Measurements from ENCODE around the gene PPP1R3F.

PPP1R3F gene

GRCh38 chrX:49286581-49286980 lies 17.0 kb downstream of the PPP1R3F start:
- no peak overlapping the region for H3K4me3 ChIP-seq (ENCODE audit: low read depth, low read length, poor library complexity, severe bottlenecking)
- no peaks in the 10 kb centered on the region for H3K9me3 ChIP-seq (ENCODE audit: low read length)
- no peaks in the 10 kb centered on the region for H3K79me2 ChIP-seq (ENCODE audit: insufficient read depth, low read length)

GRCh38 chrX:49287665-49288064 lies 18.1 kb downstream of the PPP1R3F start:
- no peak overlapping the region for H3K4me2 ChIP-seq (ENCODE audit: low read length)
- H3K4me1 ChIP-seq (ENCODE audit: insufficient read depth, low read length, severe bottlenecking): no peaks in the 10 kb centered on the region
- H3K79me2 ChIP-seq (ENCODE audit: insufficient read depth, low read length): no peaks in the 10 kb centered on the region
- no peaks in the 10 kb centered on the region for H3F3A ChIP-seq (ENCODE audit: insufficient read depth, low read length)
- H3K4me3 ChIP-seq (ENCODE audit: low read depth, low read length, poor library complexity, severe bottlenecking): no peak overlapping the region
- TF ChIP-seq EZH2 (IDR thresholded peaks at IDR 0.05; ENCODE audit: borderline replicate concordance, low read length) (no peak), CTCF (IDR thresholded peaks at IDR 0.05; ENCODE audit: low read length) (no peak)
- H2AFZ ChIP-seq (ENCODE audit: low read length): no peak overlapping the region
- no peaks in the 10 kb centered on the region for H3K9me2 ChIP-seq (ENCODE audit: low read depth, low read length)
- H4K20me1 ChIP-seq (ENCODE audit: insufficient read depth, low read length): no peaks in the 10 kb centered on the region
- H3K36me3 ChIP-seq (ENCODE audit: insufficient read depth, low read length): no peaks in the 10 kb centered on the region; the same call in 1 of the 2 replicates
- no peaks in the 10 kb centered on the region for H3K27me3 ChIP-seq (ENCODE audit: insufficient read depth, low read length)
- no peaks in the 10 kb centered on the region for H3K9me3 ChIP-seq (ENCODE audit: low read length)
- H3K9ac ChIP-seq (ENCODE audit: low read length): no peak overlapping the region
- no peak overlapping the region for H3K27ac ChIP-seq (ENCODE audit: low read depth, low read length, poor library complexity, severe bottlenecking)

More at GRCh38 chrX:49286581-49286980, 17.0 kb downstream of the PPP1R3F start:
- H3K4me1 ChIP-seq (ENCODE audit: insufficient read depth, low read length, severe bottlenecking): no peaks in the 10 kb centered on the region
- TF ChIP-seq EZH2 (IDR thresholded peaks at IDR 0.05; ENCODE audit: borderline replicate concordance, low read length): no peak
- no peak for TF ChIP-seq CTCF (IDR thresholded peaks at IDR 0.05; ENCODE audit: low read length)
- H3K9me2 ChIP-seq (ENCODE audit: low read depth, low read length): no peaks in the 10 kb centered on the region
- H3K27me3 ChIP-seq (ENCODE audit: insufficient read depth, low read length): no peaks in the 10 kb centered on the region
- H3K4me2 ChIP-seq (ENCODE audit: low read length): no peak overlapping the region
- H3K36me3 ChIP-seq (ENCODE audit: insufficient read depth, low read length): no peaks in the 10 kb centered on the region; the same call in 1 of the 2 replicates
- H3K9ac ChIP-seq (ENCODE audit: low read length): no peak overlapping the region
- no peaks in the 10 kb centered on the region for H4K20me1 ChIP-seq (ENCODE audit: insufficient read depth, low read length)
- H2AFZ ChIP-seq (ENCODE audit: low read length): no peak overlapping the region
- H3K27ac ChIP-seq (ENCODE audit: low read depth, low read length, poor library complexity, severe bottlenecking): no peak overlapping the region
- H3F3A ChIP-seq (ENCODE audit: insufficient read depth, low read length): no peaks in the 10 kb centered on the region

GRCh38 chrX:49290215-49290614 lies 20.6 kb downstream of the PPP1R3F start:
- TF ChIP-seq CTCF (IDR thresholded peaks at IDR 0.05; ENCODE audit: low read length) (no peak), EZH2 (IDR thresholded peaks at IDR 0.05; ENCODE audit: borderline replicate concordance, low read length) (no peak)
- no peak overlapping the region for H3K4me2 ChIP-seq (ENCODE audit: low read length)
- no peaks in the 10 kb centered on the region for H3K4me1 ChIP-seq (ENCODE audit: insufficient read depth, low read length, severe bottlenecking)
- H3K4me3 ChIP-seq (ENCODE audit: low read depth, low read length, poor library complexity, severe bottlenecking): no peak overlapping the region
- H2AFZ ChIP-seq (ENCODE audit: low read length): no peak overlapping the region
- H4K20me1 ChIP-seq (ENCODE audit: insufficient read depth, low read length): no peaks in the 10 kb centered on the region
- no peaks in the 10 kb centered on the region; the same call in 1 of the 2 replicates for H3K36me3 ChIP-seq (ENCODE audit: insufficient read depth, low read length)
- H3F3A ChIP-seq (ENCODE audit: insufficient read depth, low read length): no peaks in the 10 kb centered on the region
- H3K9me3 ChIP-seq (ENCODE audit: low read length): no peaks in the 10 kb centered on the region
- no peaks in the 10 kb centered on the region for H3K27me3 ChIP-seq (ENCODE audit: insufficient read depth, low read length)
- H3K79me2 ChIP-seq (ENCODE audit: insufficient read depth, low read length): no peaks in the 10 kb centered on the region
- H3K9me2 ChIP-seq (ENCODE audit: low read depth, low read length): no peaks in the 10 kb centered on the region
- no peak overlapping the region for H3K27ac ChIP-seq (ENCODE audit: low read depth, low read length, poor library complexity, severe bottlenecking)
- no peak overlapping the region for H3K9ac ChIP-seq (ENCODE audit: low read length)
